ENCODE data around the gene EFNA1.
A peak's percentile ranks its signal among the peaks of the same experiment; 100 is the strongest.

Gene EFNA1

DNA sequence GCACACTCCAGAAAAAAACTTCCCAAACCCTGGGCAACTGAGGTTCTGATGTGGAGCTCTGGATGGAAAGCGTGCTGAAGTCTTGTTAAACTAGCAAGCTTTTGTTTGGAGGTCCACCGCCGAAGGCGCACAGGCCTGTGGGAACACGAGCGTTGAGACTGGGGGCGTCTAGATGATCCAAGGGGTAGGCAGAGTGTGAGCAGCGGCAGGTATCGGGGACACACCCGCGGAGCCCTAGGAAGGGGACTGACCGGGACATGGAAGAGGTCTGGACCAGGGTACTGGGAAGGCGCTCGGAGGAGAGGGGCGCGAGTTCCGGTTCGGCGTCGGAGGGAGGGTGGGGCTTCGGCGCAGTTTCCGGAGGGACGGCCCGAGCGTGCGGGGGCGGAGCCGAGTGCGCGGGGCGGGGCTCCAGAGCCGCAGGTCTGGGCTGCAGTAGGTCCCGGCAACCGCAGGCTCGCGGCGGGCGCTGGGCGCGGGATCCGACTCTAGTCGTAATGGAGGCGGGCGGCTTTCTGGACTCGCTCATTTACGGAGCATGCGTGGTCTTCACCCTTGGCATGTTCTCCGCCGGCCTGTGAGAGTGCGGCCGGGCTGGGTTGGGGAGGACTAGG, 7.8 kb downstream of the EFNA1 start, which contains the start of gene SLC50A1:
TSS of gene SLC50A1 (plus strand) at position 438 of the 614 bp plus-strand sequence. CDS start at position 498, 60 bp downstream.
- no peak for TF ChIP-seq CTCF (IDR thresholded peaks at IDR 0.05; ENCODE audit: control insufficient read depth, extremely low read depth, insufficient read depth)
- peak within 1 kb of the TSS; percentile 82 for H3K4me3 ChIP-seq (ENCODE audit: low read depth, low read length)
- DNase-seq (ENCODE audit: low read depth), result peak; percentile 67

- no peak for DNase-seq (ENCODE audit: low read depth)
- peak overlapping the region; percentile 82 for H3K4me3 ChIP-seq (ENCODE audit: low read depth, low read length)
- TF ChIP-seq CTCF (IDR thresholded peaks at IDR 0.05; ENCODE audit: control insufficient read depth, extremely low read depth, insufficient read depth), result no peak
Observed at GRCh38 chr1:155136748-155137147, 9.1 kb downstream of the EFNA1 start.

GRCh38 chr1:155137154-155137949, 9.7 kb downstream of the EFNA1 start:
- H3K4me3 ChIP-seq (ENCODE audit: low read depth, low read length), result peak overlapping the region; percentile 82
- TF ChIP-seq CTCF (IDR thresholded peaks at IDR 0.05; ENCODE audit: control insufficient read depth, extremely low read depth, insufficient read depth), result no peak

GRCh38 chr1:155139895-155140629, 12.4 kb downstream of the EFNA1 start, which contains the start of gene DPM3:
Gene DPM3 (minus strand): TSS chr1:155140531. CDS start chr1:155140240, 291 bp downstream.
- H3K4me3 ChIP-seq (ENCODE audit: low read depth, low read length), result peak within 1 kb of the TSS; percentile 75
- no peak for DNase-seq (ENCODE audit: low read depth)
- no peak for TF ChIP-seq CTCF (IDR thresholded peaks at IDR 0.05; ENCODE audit: control insufficient read depth, extremely low read depth, insufficient read depth)

More at GRCh38 chr1:155137154-155137949, 9.7 kb downstream of the EFNA1 start:
- DNase-seq (ENCODE audit: low read depth), result no peak

DNA sequence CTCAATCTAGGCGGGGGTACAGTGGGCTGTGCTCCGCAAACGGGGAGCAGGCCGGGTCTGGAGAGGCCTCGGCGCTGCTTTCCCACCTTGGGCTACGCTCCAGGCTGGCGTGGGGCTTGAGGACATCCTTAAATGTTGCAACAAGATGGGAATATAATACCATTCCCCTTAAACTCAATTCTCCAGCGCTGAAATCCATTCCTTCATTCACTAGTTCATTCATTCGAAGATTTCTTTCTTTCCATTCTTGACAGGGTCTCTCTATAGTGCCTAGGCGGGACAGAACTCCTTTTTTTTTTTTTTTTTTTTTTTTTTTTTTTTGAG, 12.9 kb downstream of the EFNA1 start:
- DNase-seq (ENCODE audit: low read depth), result no peak
- peak overlapping the region; percentile 75 for H3K4me3 ChIP-seq (ENCODE audit: low read depth, low read length)
- no peak for TF ChIP-seq CTCF (IDR thresholded peaks at IDR 0.05; ENCODE audit: control insufficient read depth, extremely low read depth, insufficient read depth)

- no peak for DNase-seq (ENCODE audit: low read depth)
- H3K4me3 ChIP-seq (ENCODE audit: low read depth, low read length), result no peak overlapping the region
- TF ChIP-seq CTCF (IDR thresholded peaks at IDR 0.05; ENCODE audit: control insufficient read depth, extremely low read depth, insufficient read depth), result no peak
Observed at GRCh38 chr1:155141749-155142148, 14.1 kb downstream of the EFNA1 start.
